Stimulated activated CD4-positive, alpha-beta T cell treated with anti-CD3 and anti-CD28 coated beads, Interleukin-15, amount 100 ng/mL, for 1 hour (primary cell): ENCODE measurements around the gene PCSK6.

ENCODE experiments used
- DNase-seq, 2 donors: peaks; one replicate each; pipeline ENCODE4 v3.0.0-alpha.2; 2020; ENCODE audit warnings: low read depth in 1 of 2, low spot score in 1 of 2

The PCSK6 gene

DNA sequence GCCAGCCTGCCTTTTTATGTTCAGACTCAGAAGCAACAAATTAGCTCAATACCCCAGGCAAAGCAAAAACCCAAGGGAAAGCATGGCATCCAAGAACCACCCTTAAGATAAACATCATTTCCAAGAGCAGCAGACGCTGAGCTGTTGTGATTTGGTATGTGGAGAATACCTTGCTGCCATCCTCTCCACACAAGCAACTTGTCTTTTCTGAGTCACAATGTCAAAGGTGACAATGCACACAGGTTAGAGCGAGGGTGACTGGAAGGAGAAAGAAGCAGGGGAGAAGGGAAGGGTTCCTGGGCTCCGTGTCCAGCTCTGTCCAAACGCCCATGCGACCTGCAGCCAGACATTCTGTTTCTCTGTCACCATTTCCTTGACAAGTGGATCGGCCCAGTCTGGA, 6.0 kb downstream of the PCSK6 start:
- DNase-seq = no peak

DNA sequence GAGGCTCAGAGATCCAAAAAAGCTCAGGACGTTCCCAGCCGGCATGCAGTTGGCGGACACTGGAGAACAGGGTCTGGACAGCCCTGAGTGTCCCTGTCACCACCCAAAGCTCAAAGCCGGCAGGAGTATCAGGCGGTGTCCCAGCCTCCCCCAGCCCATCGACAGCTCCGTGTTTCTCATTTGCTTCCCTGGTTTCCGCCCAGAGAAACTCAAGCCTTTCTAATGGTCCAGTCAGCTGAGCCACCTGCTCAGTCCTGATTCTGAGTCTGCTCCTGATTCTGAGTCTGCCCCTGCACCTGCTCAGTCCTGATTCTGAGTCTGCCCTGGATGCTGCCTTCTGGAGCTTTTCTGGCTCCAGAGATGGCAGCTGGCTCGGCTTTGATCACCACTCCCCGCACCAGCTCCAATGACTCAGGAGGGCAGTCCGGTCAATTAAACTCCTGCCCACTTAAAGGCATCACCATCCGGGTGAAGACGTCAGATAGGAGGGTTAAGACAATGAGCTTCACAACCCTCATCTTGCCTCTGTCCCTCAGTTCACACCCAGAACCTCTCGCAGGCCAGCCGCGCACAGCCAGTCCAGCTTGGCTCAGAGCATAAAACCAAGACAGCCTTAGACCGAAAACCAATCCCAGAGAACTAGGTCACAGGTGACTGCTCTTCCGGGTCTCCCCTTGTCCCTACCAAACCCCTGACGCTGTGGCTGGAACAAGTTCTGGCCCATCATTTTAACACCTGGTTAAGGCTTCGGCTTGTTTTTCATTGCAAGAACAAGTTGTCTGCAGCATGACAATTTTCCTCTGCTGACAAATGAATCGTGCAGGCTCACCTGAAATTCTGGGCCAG, 6.8 kb downstream of the PCSK6 start:
- no peak for DNase-seq

DNA sequence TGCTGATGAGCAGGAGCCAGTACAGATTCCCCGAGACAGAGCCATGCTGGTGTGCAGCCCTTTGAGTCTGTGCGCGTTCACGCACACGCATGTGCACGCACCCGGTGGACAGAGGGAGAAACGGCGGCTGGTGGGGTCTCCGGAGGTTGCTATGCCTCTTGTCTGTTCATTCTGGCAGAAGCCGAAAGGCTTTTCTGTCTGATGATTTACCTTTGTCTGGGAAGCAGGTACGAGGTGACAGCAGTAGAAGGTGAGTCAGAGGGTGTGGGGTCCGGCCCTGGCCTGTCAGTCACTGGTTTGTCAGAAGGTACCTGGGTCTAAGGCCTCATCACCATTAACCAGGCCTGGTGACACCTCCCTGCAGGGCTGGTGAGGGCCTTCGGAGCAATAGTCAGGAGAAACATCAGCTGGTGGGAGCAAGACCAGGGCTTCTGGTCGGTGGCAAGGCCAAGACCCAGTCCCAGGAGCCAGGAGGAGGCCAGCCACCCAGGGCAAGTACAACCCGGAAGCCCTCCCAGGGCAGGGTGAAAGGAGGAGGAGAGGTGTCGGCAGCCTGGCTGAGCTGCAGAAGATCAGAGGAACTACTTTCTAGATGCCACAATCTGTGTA, 7.5 kb downstream of the PCSK6 start:
- DNase-seq = no peak

DNA sequence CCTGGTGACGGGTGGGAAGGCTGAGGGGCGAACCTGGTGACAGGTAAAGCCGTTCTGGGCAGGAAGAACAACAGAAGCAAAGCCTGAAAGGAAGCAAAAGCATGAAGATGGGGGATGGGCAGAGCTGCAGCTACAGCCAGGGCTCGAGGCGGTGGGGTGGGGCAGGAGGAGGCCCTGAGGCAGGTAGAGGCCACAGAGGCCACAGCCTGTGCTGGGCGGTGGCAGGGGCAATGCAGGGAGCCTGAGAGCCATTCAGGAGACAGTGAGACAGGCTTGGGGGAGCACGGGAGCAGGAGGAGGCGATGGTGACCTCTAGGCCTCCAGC, 8.2 kb downstream of the PCSK6 start:
- no peak for DNase-seq

DNA sequence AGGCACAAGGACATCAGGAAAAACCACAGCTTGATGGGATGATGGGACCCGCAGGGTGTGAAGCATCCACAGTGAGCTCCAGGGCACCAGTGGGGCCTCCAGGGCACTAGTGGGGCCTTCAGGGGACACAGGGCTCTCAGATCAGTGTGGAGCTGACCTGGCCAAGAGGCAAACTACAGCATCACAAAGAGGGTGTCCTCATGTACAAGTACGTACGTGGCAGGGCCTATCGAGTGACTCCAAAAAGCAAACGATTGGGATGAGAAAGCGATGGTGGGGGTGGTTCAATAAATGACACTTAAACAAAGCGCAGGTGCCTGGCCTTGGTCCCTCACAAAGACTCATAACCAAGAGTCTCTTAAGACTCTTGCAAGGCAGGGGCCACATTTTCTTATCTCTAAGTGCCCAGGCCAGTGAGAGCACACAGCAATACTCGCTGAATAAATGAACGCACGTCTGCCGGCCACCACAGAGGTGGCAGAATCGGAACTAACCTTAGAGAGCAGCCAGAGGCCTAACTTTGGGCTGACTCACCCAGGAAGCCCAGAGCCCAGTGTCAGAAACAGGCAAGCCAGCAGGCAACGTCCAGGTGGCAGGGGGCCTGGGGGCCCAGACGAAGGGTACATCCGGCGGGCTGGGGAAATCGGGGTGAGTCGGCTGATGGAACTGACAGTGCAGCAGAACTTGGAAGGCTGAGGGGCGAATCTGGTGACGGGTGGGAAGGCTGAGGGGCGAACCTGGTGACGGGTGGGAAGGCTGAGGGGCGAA, 8.7 kb downstream of the PCSK6 start:
- DNase-seq = no peak

DNA sequence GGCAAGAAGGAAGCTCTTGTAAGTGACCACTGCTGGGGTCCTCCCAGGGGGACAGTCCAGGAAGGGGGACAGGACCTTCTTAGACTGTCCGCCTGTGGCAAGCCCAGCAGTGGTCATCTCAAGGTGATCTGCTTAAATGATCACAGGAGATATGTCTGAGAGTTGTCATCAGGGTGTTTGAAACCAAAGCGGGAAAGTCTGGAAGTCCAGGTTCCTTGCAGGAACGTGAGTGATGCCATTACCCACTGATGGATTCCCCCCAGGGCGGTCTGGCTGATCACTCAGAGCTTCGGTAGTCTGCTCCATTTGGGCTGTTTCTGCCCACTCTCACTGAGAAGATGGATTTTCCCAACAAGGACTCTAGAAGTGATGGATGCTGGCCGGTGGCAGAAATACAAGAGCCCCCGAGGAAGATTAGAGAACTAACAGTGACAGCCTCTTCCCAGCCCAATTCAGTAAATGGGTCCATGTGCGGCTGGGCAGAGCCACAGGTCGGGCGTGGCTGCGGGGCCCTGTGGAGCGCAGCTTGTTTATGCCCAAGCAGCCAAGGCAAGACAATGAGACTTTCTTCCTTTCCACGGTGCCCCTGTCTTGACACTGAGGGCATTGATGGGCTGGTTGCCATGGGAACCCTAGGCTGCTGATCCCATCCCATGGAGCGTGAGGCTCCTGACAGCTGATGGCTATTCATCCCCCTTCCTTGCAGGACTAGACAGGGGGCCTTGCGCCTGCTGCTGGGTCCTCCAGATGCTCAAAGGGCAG, 9.5 kb downstream of the PCSK6 start:
- no peak for DNase-seq

DNA sequence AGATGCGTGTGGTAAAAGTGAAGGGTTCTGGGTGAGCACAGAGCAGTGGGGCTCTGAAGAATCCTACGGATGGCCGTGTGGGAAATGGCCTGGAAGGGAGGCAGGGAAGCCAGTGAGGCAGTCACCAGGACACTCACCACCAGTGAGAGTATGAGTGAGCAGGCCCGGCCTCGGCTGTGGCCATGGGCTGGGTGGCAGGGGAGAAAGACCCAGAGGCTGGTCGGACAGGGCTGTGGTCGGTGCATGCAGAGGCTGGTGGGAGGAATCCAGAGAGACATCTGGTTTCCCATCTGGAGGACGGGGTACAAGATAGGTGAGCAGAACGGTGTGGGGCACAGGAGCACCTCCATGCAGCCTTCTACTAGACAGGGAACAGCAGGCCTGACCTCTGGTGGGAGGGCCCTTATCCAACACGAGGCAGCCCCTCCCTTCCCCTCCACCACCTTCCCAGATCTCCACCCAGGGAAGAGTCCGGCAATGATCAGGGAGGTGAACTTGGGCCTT, 10.1 kb downstream of the PCSK6 start:
- no peak for DNase-seq

DNA sequence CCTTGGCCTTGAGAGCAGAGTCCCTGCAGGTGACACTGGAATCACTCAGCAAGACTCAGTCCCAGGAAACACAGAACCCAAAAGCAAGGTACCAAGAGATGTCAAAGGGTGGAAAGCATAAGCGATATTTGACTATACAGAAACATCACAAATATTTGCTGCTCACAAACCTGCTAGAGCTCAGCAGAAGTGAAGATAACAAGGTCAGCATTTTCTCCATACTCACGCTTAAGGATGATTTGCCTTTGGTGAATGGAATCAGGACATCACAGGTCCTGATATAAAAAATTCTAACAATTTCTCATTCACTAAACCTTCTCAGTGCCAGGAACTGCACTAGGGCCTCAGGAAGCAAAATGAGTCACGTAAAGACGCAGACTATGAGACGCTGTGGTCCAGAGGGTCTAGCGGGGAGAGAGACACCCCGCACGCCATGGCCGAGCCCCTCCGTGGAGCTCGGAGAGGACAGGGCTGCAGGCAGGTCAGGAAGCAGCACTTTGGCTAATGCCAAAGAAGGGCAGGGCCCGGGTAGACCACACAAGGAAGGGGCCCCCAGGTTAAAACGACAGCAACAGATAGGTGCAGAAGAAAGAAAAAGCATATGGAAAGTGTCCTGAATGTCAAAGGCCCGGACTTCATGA, 10.7 kb downstream of the PCSK6 start:
- DNase-seq = no peak

DNA sequence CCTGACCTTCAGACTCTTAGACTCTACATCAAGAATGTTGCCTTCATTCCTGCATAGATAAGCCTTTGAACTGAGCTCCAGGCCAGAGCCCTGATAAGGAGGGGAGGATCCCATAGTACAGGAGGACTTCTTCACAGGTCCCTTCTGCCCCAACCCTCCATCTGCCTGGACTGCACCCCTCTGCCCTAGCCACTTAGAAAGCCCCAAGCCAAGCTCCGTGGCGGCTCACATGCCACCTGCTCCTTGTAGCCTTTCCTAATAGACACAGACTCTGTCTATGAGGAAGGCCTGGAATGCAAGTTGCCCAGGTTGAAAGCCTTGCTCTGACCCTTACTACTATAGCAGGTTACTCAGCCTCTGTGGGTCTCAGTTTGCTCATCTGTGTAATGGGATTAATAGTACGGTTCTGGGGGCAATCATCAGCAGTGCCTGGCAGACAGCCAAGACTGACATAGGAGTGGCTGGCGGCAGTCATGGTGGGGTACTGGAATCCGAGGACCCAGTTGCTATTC, 11.6 kb downstream of the PCSK6 start:
- no peak for DNase-seq

DNA sequence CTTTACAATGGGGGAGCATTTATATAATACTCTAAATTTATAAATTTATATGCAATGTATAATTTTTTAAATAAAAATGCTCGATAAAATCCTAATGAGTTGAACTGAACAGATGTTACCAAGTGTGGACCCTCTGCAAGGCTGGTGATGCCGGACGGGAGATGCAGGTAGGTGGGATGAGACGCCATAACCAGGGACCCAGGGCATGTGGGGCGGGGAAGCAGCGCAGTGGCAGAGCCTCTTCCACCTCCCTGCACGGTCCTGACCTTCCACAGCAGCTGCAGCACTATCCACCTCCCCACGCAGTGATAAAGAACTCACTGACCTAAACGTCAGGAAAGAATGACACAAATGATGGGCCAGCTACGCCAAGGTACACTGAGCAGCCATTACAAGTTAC, 12.8 kb downstream of the PCSK6 start:
- no peak for DNase-seq

DNA sequence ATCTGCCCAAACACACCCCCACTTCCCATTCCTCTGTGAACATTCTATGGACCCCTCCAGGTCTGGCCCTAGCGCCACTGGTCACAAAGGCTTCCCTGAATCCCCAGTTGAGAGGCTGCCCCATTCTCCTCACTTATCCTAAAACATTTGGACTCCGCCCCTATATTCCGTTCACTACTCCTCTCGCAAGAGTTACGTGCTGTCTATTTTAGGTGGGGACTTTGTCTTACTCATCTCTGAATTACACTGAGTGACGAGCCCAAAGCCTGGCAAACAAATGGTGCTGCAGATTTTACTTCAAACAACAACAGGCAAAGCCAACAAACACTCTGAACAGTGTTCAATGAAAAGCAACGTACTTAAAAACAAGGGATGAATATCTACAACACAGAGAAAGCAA, 14.5 kb downstream of the PCSK6 start:
- DNase-seq = no peak

DNA sequence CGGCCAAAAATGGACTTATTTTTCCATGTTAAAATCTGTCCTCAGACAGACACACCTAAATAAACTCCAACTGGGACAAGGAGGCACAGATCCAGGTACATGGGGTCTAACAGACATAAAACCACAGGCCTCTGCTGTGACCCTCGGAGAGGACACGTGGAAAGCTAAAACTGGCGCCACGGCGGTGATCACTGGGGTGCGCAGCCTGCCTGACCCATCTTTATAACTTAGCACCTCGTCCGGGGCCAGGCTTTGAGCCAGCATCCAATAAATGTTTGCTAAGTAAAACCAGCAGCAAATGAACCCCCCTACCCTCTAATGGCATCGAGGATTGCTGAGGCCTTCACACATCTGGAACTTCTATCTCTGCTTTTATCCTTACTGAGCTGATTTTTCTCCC, 15.3 kb downstream of the PCSK6 start:
- no peak for DNase-seq

DNA sequence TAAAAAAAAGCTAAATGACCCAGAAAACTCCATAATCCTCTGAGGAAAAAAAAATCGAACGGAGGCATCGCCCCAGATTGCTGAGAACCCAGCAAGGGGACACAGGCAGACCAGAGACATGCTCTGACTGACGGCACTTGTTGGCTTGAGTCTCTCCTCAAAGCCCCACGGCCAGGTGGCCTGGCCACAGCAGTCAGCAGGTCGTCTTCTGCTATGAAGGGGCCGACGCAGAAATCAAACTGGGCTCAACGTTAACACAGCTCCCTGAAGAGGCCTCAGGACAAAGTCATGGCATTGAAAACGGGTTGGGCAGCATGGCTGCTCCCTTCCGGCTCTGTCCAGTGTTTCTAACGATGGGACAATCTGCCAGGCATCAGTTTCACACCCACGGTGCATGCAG, 17.5 kb downstream of the PCSK6 start:
- DNase-seq = no peak

DNA sequence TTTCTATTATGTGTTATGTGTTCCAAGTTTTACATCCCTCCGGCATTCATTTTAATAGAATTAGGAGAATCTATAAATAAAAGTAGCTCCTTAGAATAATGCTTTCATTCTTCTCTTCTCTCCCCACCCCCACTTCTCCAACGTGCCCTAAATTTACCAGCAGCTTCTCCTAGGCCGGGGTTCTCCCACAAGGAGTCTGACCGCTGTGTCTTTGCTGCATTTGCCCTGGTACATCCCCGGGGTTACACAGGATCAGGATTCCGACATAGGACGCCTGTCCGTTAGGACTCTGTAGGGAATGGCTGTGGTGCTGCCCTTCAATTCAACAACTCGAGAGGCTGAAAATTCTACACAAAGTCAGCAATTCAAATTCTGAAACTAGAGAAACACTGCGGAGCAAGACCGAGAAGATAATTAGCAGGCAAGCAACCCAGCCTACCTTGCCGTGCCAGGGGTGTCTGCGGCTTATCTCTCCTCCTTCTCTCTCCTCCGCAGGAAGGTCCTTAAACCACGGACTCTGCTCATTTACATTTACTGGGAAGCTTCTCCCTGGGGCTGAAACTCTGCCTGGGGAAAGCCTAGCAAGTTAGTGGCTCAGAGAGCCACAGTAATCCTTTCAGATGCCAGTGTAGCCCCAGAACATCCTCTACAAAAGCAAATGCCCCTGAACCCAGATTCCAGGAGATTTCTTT, 18.8 kb downstream of the PCSK6 start:
- no peak for DNase-seq

DNA sequence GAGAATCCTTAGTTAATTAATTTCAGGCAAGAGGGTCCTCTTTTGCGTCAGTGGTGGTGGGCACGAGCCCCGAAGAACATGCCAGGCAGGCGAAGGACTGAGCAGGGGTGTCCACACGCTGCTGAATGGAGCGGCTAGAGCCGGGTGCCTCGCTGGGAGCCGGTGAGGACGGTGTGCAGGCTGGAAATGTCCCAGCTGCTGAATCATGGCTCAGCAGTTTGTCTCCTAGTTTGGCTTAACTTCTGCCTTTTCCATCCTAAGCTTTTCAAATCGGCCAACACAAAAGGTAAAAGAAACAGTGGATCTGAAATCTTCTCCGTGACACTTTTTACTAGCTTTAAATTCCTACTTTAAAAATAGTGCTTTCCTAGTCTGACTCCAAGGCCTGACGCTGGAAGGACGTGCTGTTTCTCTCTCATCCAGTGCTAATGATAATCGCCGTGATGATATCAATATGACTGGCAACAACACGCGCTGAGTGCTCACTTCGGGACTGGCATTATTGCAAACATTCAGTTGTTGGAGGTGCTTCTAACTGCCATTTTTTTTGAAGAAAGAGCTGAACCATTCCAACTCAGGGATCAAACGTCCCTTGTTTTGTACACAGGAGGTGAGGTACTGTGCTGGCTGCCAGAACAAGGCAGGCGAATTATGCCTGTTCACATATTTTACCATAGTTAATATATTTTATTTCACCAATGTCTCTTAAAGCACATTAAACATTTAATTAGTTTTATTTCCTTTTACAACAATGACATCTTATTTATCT, 19.8 kb downstream of the PCSK6 start:
- no peak for DNase-seq

DNA sequence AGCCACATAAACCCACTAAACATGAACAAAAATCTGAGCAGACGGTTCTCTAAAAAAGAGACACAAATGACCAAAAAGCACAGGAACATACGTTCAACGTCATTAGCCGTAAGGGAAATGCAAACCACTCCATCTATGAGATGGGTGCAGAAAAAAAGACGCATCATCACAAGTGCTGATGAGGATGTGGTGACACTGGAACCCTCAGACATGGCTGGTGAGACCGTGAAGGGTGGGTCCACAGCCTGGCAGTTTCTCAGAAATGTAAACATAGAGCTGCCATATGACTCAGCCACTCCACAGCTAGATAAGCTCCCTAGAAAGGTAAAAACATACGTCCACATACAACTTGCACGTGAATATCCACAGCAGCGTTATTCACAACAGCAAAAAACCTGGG, 23.3 kb downstream of the PCSK6 start:
- DNase-seq = no peak

DNA sequence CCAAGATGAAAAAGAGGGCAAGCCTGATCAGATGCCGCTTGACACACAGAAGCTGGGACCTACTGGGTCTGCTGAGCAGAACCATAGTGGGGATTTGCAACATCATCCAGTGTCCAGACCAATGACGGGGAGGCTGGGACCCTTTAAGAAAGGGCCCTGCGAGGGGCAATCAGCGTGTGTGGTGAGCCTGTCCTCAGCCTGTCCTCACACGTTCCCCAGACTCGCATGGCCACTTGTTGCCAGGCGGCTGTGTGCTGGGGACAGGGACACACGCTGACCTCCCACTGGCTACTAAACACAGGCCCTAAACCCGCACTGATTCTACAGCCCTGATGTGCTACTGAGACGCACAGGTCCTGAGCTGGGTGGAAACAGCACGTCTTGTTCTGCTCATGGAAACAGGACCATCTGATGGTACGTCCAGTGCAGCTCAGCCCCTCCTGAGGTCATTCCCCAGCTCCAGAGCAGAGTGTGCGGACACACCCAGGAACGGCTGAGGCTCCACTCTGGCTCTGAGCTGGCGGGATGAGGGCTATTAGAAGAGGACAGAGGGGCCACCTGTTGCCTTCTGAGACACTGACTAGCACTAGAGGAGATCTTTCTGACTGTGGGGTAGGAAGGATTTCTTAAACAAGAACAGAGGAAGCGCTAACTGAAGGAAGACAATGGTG, 24.4 kb downstream of the PCSK6 start:
- no peak for DNase-seq

DNA sequence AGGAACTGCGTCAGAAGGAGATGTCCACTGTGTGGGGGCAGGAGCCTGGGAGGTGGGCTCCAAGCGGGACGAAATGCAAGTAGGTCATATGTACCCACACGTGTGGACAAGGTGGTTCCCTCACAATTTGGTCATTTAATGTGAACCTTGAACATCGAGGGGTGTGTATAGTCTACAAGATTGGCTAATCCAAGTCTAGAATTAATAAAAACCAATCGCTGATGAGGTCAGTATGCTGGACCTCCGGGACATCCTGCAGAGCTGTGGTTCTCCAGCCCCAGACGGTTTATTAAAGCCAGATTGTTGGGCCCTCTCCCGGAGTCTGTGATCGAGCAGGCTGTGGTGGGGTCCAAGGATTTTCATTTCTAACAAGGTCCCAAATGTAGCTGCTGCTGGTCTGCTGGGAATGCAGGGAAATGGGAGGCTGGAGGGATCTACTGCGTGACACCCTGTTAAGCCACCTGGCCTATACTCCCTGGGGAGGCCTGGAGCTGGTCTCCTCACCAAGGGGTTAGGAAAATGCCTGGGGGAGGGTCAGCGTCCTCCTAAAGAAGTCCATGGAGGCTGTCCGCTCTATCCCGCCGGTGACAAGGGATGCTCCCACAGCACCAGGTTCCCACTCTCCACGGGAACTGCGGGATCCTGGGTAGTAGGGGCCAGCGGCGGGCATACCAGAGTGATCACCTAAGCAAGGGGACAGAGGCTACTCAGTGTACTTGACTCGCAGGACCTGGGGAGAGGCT, 25.1 kb downstream of the PCSK6 start:
- no peak for DNase-seq
